IMR-90 (cell line): Measurements from ENCODE around the gene FNDC3B. TPM values are rescaled to one million over a fixed set of nuclear protein-coding genes. Genes with fewer than 3 reads are reported as not detected.

Experiments
- ATAC-seq: fragments of 200-7000 bp; cut with Tn5 transposase; 2 replicates; pipeline ENCODE4 v1.9.1; 2020; ENCODE audit warnings: low read depth, mild to moderate bottlenecking, moderate library complexity
- BruUV-seq: library from RNA; stranded (reverse); fragments of 400-500 nt; replicated peaks from 2 replicates; lab custom pipeline; 2021; lab: Mats Ljungman, UMichigan
- CTCF ChIA-PET: fragments of 300-600 bp; formaldehyde crosslinking; extraction: SDS; loops from one replicate; lab custom pipeline; 2021; ENCODE audit warnings: antibody characterized with exemption; lab: Yijun Ruan, JAX
- POLR2A ChIA-PET: fragments of 300-600 bp; sonication (Branson Sonifier 250); formaldehyde crosslinking; loops from one replicate; lab custom pipeline; 2022; ENCODE audit warnings: antibody characterized with exemption; ENCODE audit not compliant: unreplicated experiment; lab: Charles Lee
- DNase-seq: peaks from one replicate; pipeline ENCODE4 v3.0.0; 2013
- H2AFZ ChIP-seq: replicated peaks from 2 replicates; pipeline ENCODE3; 2013; ENCODE audit warnings: low read length, mild to moderate bottlenecking; ENCODE audit not compliant: poor library complexity
- H2AK5ac ChIP-seq: 2 replicates; pipeline ENCODE4 v1.6.1; 2013; ENCODE audit warnings: low read depth, low read length, inconsistent platforms
- H2AK9ac ChIP-seq: replicated peaks from 2 replicates; pipeline ENCODE3; 2013; ENCODE audit warnings: mild to moderate bottlenecking, low read depth, low read length, moderate library complexity; ENCODE audit not compliant: poor library complexity
- H2BK120ac ChIP-seq: 2 replicates; pipeline ENCODE4 v1.6.1; 2013; ENCODE audit warnings: low read depth, low read length, inconsistent platforms
- H2BK15ac ChIP-seq: 3 replicates; pipeline ENCODE4 v1.6.1; 2013; ENCODE audit warnings: low read depth, low read length, inconsistent platforms
- H2BK20ac ChIP-seq: 2 replicates; pipeline ENCODE4 v1.6.1; 2013; ENCODE audit warnings: low read depth, mild to moderate bottlenecking, inconsistent platforms, low read length, moderate library complexity
- H2BK5ac ChIP-seq: 2 replicates; pipeline ENCODE4 v1.6.1; 2013; ENCODE audit warnings: mild to moderate bottlenecking, low read depth, low read length, inconsistent platforms; ENCODE audit not compliant: poor library complexity, severe bottlenecking
- H3K14ac ChIP-seq: replicated peaks from 2 replicates; pipeline ENCODE4 v1.6.1; 2013; ENCODE audit warnings: low read depth, low read length, inconsistent platforms
- H3K18ac ChIP-seq: 2 replicates; pipeline ENCODE4 v1.6.1; 2013; ENCODE audit warnings: low read depth, low read length, control low read depth
- H3K23ac ChIP-seq: 2 replicates; pipeline ENCODE4 v1.6.1; 2013; ENCODE audit warnings: low read depth, low read length, inconsistent platforms
- H3K27ac ChIP-seq: 2 replicates; pipeline ENCODE4 v1.5.1; 2013; ENCODE audit warnings: mild to moderate bottlenecking, control low read depth, low read length; ENCODE audit not compliant: insufficient read depth
- H3K27me3 ChIP-seq: 2 replicates; pipeline ENCODE4 v1.6.1; 2013; ENCODE audit warnings: low read length; ENCODE audit not compliant: control insufficient read depth, insufficient read depth
- H3K36me3 ChIP-seq: 2 replicates; pipeline ENCODE4 v1.6.1; 2013; ENCODE audit warnings: low read length, mixed read lengths; ENCODE audit not compliant: control insufficient read depth, insufficient read depth
- H3K4ac ChIP-seq: 2 replicates; pipeline ENCODE4 v1.6.1; 2013; ENCODE audit warnings: low read depth, low read length, inconsistent platforms
- H3K4me1 ChIP-seq: 2 replicates; pipeline ENCODE4 v1.6.1; 2013; ENCODE audit warnings: low read length, mixed read lengths; ENCODE audit not compliant: control insufficient read depth, insufficient read depth
- H3K4me2 ChIP-seq: 2 replicates; pipeline ENCODE4 v1.6.1; 2013; ENCODE audit warnings: low read depth, mild to moderate bottlenecking, control low read depth, low read length, moderate library complexity
- H3K4me3 ChIP-seq: 2 replicates; pipeline ENCODE4 v1.5.1; 2013; ENCODE audit warnings: low read depth, mild to moderate bottlenecking, control low read depth, low read length, moderate library complexity; ENCODE audit not compliant: insufficient read depth
- H3K56ac ChIP-seq: 2 replicates; pipeline ENCODE4 v1.6.1; 2013; ENCODE audit warnings: low read length, inconsistent platforms; ENCODE audit not compliant: insufficient read depth; ENCODE audit errors: extremely low read depth
- H3K79me1 ChIP-seq, 2 experiments: 2 replicates each; pipeline ENCODE4 v1.6.1; 2013; ENCODE audit warnings: low read length in 2 of 2, inconsistent platforms in 1 of 2, low read depth in 1 of 2
- H3K9ac ChIP-seq: 2 replicates; pipeline ENCODE4 v1.6.1; 2013; ENCODE audit warnings: low read depth, low read length, control low read depth
- H3K9me1 ChIP-seq: 2 replicates; pipeline ENCODE4 v1.6.1; 2013; ENCODE audit warnings: low read length, inconsistent platforms; ENCODE audit not compliant: insufficient read depth
- H3K9me3 ChIP-seq: 2 replicates; pipeline ENCODE4 v1.6.1; 2013; ENCODE audit warnings: low read length; ENCODE audit not compliant: control insufficient read depth, insufficient read depth
- H4K20me1 ChIP-seq: 2 replicates; pipeline ENCODE4 v1.6.1; 2013; ENCODE audit warnings: low read length, inconsistent platforms; ENCODE audit not compliant: insufficient read depth
- H4K5ac ChIP-seq: 2 replicates; pipeline ENCODE4 v1.6.1; 2013; ENCODE audit warnings: mild to moderate bottlenecking, low read depth, low read length, control low read depth
- H4K8ac ChIP-seq, 2 experiments: 2 replicates each; pipeline ENCODE4 v1.6.1; 2013; ENCODE audit warnings: low read depth in 2 of 2, low read length in 2 of 2, control low read depth in 1 of 2, inconsistent platforms in 1 of 2
- H4K91ac ChIP-seq: 2 replicates; pipeline ENCODE4 v1.6.1; 2013; ENCODE audit warnings: low read depth, low read length, inconsistent platforms; ENCODE audit not compliant: insufficient read depth
- BHLHE40 ChIP-seq: fragments of 150-350 bp; IDR thresholded peaks from 2 replicates; pipeline ENCODE4 v1.6.1; 2016; ENCODE audit warnings: mild to moderate bottlenecking, low read depth, low read length
- CHD1 ChIP-seq: IDR thresholded peaks from 2 replicates; pipeline ENCODE4 v1.6.1; 2012; ENCODE audit warnings: low read depth, low read length, improper control_type of control experiment
- FOS ChIP-seq: fragments of 150-350 bp; IDR thresholded peaks from 2 replicates; pipeline ENCODE4 v1.6.1; 2016; ENCODE audit warnings: low read depth, low read length
- MAFK ChIP-seq: IDR thresholded peaks from 2 replicates; pipeline ENCODE4 v1.6.1; 2012; ENCODE audit warnings: low read depth, low read length, improper control_type of control experiment
- MAZ ChIP-seq: IDR thresholded peaks from 2 replicates; pipeline ENCODE4 v1.6.1; 2012; ENCODE audit warnings: low read depth, mild to moderate bottlenecking, low read length, improper control_type of control experiment, moderate library complexity, borderline replicate concordance
- MXI1 ChIP-seq: IDR thresholded peaks from 2 replicates; pipeline ENCODE4 v1.6.1; 2012; ENCODE audit warnings: low read depth, mild to moderate bottlenecking, low read length, moderate library complexity, borderline replicate concordance
- NFE2L2 ChIP-seq: fragments of 150-350 bp; IDR thresholded peaks from 2 replicates; pipeline ENCODE4 v1.6.1; 2016; ENCODE audit warnings: low read depth, mild to moderate bottlenecking, low read length
- POLR2A ChIP-seq: IDR thresholded peaks from 2 replicates; pipeline ENCODE4 v1.6.1; 2012; ENCODE audit warnings: mild to moderate bottlenecking, low read depth, low read length
- RCOR1 ChIP-seq: IDR thresholded peaks from 2 replicates; pipeline ENCODE4 v1.6.1; 2012; ENCODE audit warnings: mild to moderate bottlenecking, low read length, improper control_type of control experiment; ENCODE audit not compliant: insufficient replicate concordance
- RFX5 ChIP-seq: IDR thresholded peaks from 2 replicates; pipeline ENCODE4 v1.8.0; 2012; ENCODE audit warnings: low read depth, mild to moderate bottlenecking, low read length, moderate library complexity
- SMC3 ChIP-seq: fragments of 150-350 bp; IDR thresholded peaks from 2 replicates; pipeline ENCODE4 v1.6.1; 2016; ENCODE audit warnings: low read depth, mild to moderate bottlenecking, antibody characterized with exemption, low read length, moderate library complexity
- WGBS, 2 experiments: methylation state at CpG; one replicate each; pipeline versions ENCODE4 v1.1.5 to v1.1.7; 2013; ENCODE audit warnings: missing lambda C conversion rate in 2 of 2; ENCODE audit not compliant: insufficient read length in 1 of 2; ENCODE audit errors: extremely low coverage in 2 of 2; 5-methylcytosine and 5-hydroxymethylcytosine counted together
- dilution Hi-C: fragments of 300-500 bp; cut with HindIII; formaldehyde crosslinking; loops from one replicate; pipeline ENCODE4 v1.14.3; 2018; ENCODE audit warnings: low sequenced_read_pairs; ENCODE audit not compliant: unreplicated experiment
- in situ Hi-C: fragments of 300-500 bp; cut with MboI; formaldehyde crosslinking; loops from 3 replicates; pipeline ENCODE4 v1.14.3; 2019; ENCODE audit warnings: low sequenced_read_pairs, inconsistent platforms, mixed read lengths
- intact Hi-C: fragments of 100-400 bp; cut with micrococcal nuclease; formaldehyde crosslinking; loops from 2 replicates; pipeline ENCODE4 v1.10.0; 2022
- polyA plus RNA-seq, 3 experiments: library from polyadenylated mRNA; depleted of rRNA; stranded (reverse); fragments of >200 nt; gene quantifications; 2 replicates each; pipeline ENCODE4 v1.2.3, GENCODE V29; 2012; ENCODE audit warnings: low replicate concordance in 1 of 3
- total RNA-seq: library from RNA; depleted of rRNA; stranded (reverse); fragments of >200 nt; gene quantifications from 2 replicates; pipeline ENCODE4 v1.2.3, GENCODE V29; 2012
- TF ChIP-seq, protein P1 (sequence below): conservative IDR thresholded peaks from 2 replicates; pipeline ENCODE4 v1.5.1; 2012; ENCODE audit warnings: mild to moderate bottlenecking, low read depth, low read length, improper control_type of control experiment
- TF ChIP-seq, protein P2 (sequence below): fragments of 150-350 bp; IDR thresholded peaks from 2 replicates; pipeline ENCODE4 v1.6.1; 2017; ENCODE audit warnings: mild to moderate bottlenecking, antibody characterized with exemption, low read length, low read depth

The FNDC3B gene
- total and polyA plus RNA-seq, 2 of the 4 experiments (the other 2 are of a cell fraction): 23.9 to 150 TPM

- ATAC-seq (no peak), DNase-seq (no peak)
- Histone ChIP-seq H4K8ac (no peak overlapping the region), H3K18ac (no peak overlapping the region; the same call in 1 of the 2 replicates), H3K4me1 (peaks cover 17% of the 10 kb centered on the region), H3K4me3 (no peak overlapping the region), H4K20me1 (peaks cover 89% of the 10 kb centered on the region), H2AFZ (no peak overlapping the region), H4K5ac (no peak overlapping the region), H3K23ac (peak overlapping the region; percentile 88; the same call in 1 of the 2 replicates), H2BK120ac (no peak overlapping the region), H4K91ac (no peak overlapping the region), H2BK5ac (peak overlapping the region; percentile 20), H3K27me3 (no peaks in the 10 kb centered on the region), H3K9me1 (peaks cover 24% of the 10 kb centered on the region), H3K9ac (no peak overlapping the region), H3K4me2 (no peak overlapping the region), H3K79me1 (peaks cover 23 to 83% of the 10 kb centered on the region in 2 experiments), H3K36me3 (peaks cover 23% of the 10 kb centered on the region), H2AK9ac (no peak overlapping the region), H3K56ac (no peak overlapping the region), H3K9me3 (no peaks in the 10 kb centered on the region), H2BK15ac (no peak overlapping the region), H2AK5ac (no peak overlapping the region), H3K27ac (no peak overlapping the region), H3K4ac (no peak overlapping the region), H3K14ac (peak overlapping the region; percentile 57; the same call in 1 of the 2 replicates), H2BK20ac (no peak overlapping the region)
- intact Hi-C loops (no loop called here), in situ Hi-C loops (no loop called here), dilution Hi-C loops (no loop called here)
- WGBS, 2 experiments: no CpG with 5 or more reads among the region's 3 CpGs
- ChIA-PET CTCF (interaction anchor here (1.1 kb wide), 1 partner anchor 10 kb away, joined by 4 read pairs; no protein-coding TSS in a partner anchor), POLR2A (no interaction called here)
- TF ChIP-seq RCOR1 (no peak), NFE2L2 (no peak), SMC3 (no peak), CHD1 (no peak), MAZ (no peak), MAFK (no peak), BHLHE40 (no peak), FOS (no peak), RFX5 (no peak), MXI1 (no peak), POLR2A (no peak)
- TF ChIP-seq, protein P1, sequence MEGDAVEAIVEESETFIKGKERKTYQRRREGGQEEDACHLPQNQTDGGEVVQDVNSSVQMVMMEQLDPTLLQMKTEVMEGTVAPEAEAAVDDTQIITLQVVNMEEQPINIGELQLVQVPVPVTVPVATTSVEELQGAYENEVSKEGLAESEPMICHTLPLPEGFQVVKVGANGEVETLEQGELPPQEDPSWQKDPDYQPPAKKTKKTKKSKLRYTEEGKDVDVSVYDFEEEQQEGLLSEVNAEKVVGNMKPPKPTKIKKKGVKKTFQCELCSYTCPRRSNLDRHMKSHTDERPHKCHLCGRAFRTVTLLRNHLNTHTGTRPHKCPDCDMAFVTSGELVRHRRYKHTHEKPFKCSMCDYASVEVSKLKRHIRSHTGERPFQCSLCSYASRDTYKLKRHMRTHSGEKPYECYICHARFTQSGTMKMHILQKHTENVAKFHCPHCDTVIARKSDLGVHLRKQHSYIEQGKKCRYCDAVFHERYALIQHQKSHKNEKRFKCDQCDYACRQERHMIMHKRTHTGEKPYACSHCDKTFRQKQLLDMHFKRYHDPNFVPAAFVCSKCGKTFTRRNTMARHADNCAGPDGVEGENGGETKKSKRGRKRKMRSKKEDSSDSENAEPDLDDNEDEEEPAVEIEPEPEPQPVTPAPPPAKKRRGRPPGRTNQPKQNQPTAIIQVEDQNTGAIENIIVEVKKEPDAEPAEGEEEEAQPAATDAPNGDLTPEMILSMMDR: no peak
- TF ChIP-seq, protein P2, sequence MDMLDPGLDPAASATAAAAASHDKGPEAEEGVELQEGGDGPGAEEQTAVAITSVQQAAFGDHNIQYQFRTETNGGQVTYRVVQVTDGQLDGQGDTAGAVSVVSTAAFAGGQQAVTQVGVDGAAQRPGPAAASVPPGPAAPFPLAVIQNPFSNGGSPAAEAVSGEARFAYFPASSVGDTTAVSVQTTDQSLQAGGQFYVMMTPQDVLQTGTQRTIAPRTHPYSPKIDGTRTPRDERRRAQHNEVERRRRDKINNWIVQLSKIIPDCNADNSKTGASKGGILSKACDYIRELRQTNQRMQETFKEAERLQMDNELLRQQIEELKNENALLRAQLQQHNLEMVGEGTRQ: no peak
- BruUV-seq: no TSS peak
These were observed 17.0 kb downstream of the FNDC3B start for GRCh38 chr3:172056416-172056815.
